HepG2 (cell line): ENCODE data around the gene AFF2. TPM values are rescaled to one million over a fixed set of nuclear protein-coding genes. Genes with fewer than 3 reads are reported as not detected.

Experiments
- ATAC-seq: fragments of 200-7000 bp; cut with Tn5 transposase; 3 replicates; pipeline ENCODE4 v1.9.1; 2020; ENCODE audit warnings: mild to moderate bottlenecking, moderate library complexity
- BruUV-seq: library from RNA; stranded (reverse); fragments of 400-500 nt; replicated peaks from 2 replicates; lab custom pipeline; 2021; lab: Mats Ljungman, UMichigan
- CTCF ChIA-PET: fragments of 300-600 bp; formaldehyde crosslinking; extraction: SDS; loops from one replicate; lab custom pipeline; 2021; ENCODE audit warnings: low total read pairs, inconsistent platforms, low intra/inter-chr PET ratio; lab: Yijun Ruan, JAX
- POLR2A ChIA-PET: fragments of 350-600 bp; sonication (Branson Sonifier 250); formaldehyde crosslinking; loops from one replicate; lab custom pipeline; 2020; ENCODE audit warnings: antibody characterized with exemption, inconsistent platforms; lab: Yijun Ruan, JAX
- DNase-seq: peaks from one replicate; pipeline ENCODE4 v3.0.0-alpha.2; 2015; ENCODE audit warnings: low spot score
- FAIRE-seq: peaks from 3 replicates; lab custom pipeline; 2011; peaks lifted over from hg19 to GRCh38; lab: Jason Lieb, UNC
- H2AFZ ChIP-seq: one replicate; pipeline ENCODE4 v1.6.1; 2011; ENCODE audit warnings: low read length, inconsistent platforms
- H3K27ac ChIP-seq: fragments of 300-600 bp; 3 replicates; pipeline ENCODE4 v1.8.0; 2011; ENCODE audit warnings: mixed run types, mild to moderate bottlenecking, mixed read lengths, low read length, inconsistent platforms; ENCODE audit not compliant: insufficient read depth; ENCODE audit errors: extremely low read length
- H3K27me3 ChIP-seq, 2 experiments: fragments of 200-600 bp in 1 of 2; 2 replicates in 1 of 2; 3 replicates in 1 of 2; pipeline versions ENCODE4 v1.6.0 to v1.8.0; 2011; ENCODE audit warnings: low read length in 2 of 2, mild to moderate bottlenecking in 2 of 2, moderate library complexity in 2 of 2, inconsistent platforms in 1 of 2; ENCODE audit not compliant: insufficient read depth in 2 of 2, control insufficient read depth in 1 of 2
- H3K36me3 ChIP-seq, 2 experiments: fragments of 200-600 bp in 1 of 2; replicated peaks in 1 of 2; 2 replicates in 1 of 2; 3 replicates in 1 of 2; pipeline versions ENCODE4 v1.5.1 to v1.8.0; 2011; ENCODE audit warnings: low read length in 2 of 2, inconsistent platforms in 1 of 2; ENCODE audit not compliant: insufficient read depth in 2 of 2, control insufficient read depth in 1 of 2
- H3K4me1 ChIP-seq: 2 replicates; pipeline ENCODE4 v1.5.1; 2012; ENCODE audit warnings: low read length, inconsistent platforms; ENCODE audit not compliant: insufficient read depth
- H3K4me2 ChIP-seq: 2 replicates; pipeline ENCODE4 v1.6.0; 2011; ENCODE audit warnings: low read depth, low read length, inconsistent platforms
- H3K4me3 ChIP-seq, 3 experiments: fragments of 200-600 bp in 1 of 3; sonication (generic), shearing (Covaris generic) in 1 of 3; replicated peaks in 1 of 3; 2 replicates each; pipeline ENCODE4 v1.5.1; 2011 to 2016; ENCODE audit warnings: low read length in 3 of 3, inconsistent platforms in 2 of 3, low read depth in 2 of 3, mild to moderate bottlenecking in 2 of 3, control low read depth in 1 of 3, mixed read lengths in 1 of 3; ENCODE audit not compliant: insufficient read depth in 1 of 3
- H3K79me2 ChIP-seq: one replicate; pipeline ENCODE4 v1.6.1; 2011; ENCODE audit warnings: low read length, inconsistent platforms; ENCODE audit not compliant: insufficient read depth
- H3K9ac ChIP-seq: 2 replicates; pipeline ENCODE4 v1.6.0; 2011; ENCODE audit warnings: mild to moderate bottlenecking, low read depth, low read length, inconsistent platforms; ENCODE audit not compliant: insufficient read depth
- H3K9me3 ChIP-seq: 2 replicates; pipeline ENCODE4 v1.5.1; 2012; ENCODE audit warnings: mild to moderate bottlenecking, low read length
- H4K20me1 ChIP-seq: 2 replicates; pipeline ENCODE4 v1.6.0; 2011; ENCODE audit warnings: inconsistent platforms, mild to moderate bottlenecking, low read length, moderate library complexity; ENCODE audit not compliant: insufficient read depth
- CTCF ChIP-seq: sonication (generic); formaldehyde crosslinking; IDR thresholded peaks from 2 replicates; pipeline ENCODE4 v1.5.0; 2020; ENCODE audit warnings: mild to moderate bottlenecking, missing genetic modification reagents, moderate library complexity
- FOXM1 ChIP-seq: sonication (generic); formaldehyde crosslinking; IDR thresholded peaks from 2 replicates; pipeline ENCODE4 v1.5.0; 2020; ENCODE audit warnings: missing genetic modification reagents
- HCFC1 ChIP-seq: fragments of 150-350 bp; IDR thresholded peaks from 2 replicates; pipeline ENCODE4 v1.6.1; 2014; ENCODE audit warnings: low read depth, low read length
- MAFF ChIP-seq: IDR thresholded peaks from 2 replicates; pipeline ENCODE4 v1.6.1; 2011; ENCODE audit warnings: low read depth, low read length, improper control_type of control experiment
- MAFK ChIP-seq, 2 experiments: IDR thresholded peaks in 1 of 2; conservative IDR thresholded peaks in 1 of 2; 2 replicates each; pipeline ENCODE4 v1.6.1; 2011; ENCODE audit warnings: improper control_type of control experiment in 2 of 2, low read length in 2 of 2
- MXD4 ChIP-seq: IDR thresholded peaks from 2 replicates; pipeline ENCODE4 v1.6.1; 2016; ENCODE audit warnings: mild to moderate bottlenecking, missing biosample characterization, missing genetic modification reagents
- SALL2 ChIP-seq: sonication (generic); formaldehyde crosslinking; IDR thresholded peaks from 2 replicates; pipeline ENCODE4 v1.8.1; 2023; ENCODE audit warnings: mild to moderate bottlenecking, missing genetic modification reagents, inconsistent platforms
- SMAD9 ChIP-seq: sonication (generic); formaldehyde crosslinking; IDR thresholded peaks from 2 replicates; pipeline ENCODE4 v1.5.1; 2020; ENCODE audit warnings: mild to moderate bottlenecking, missing genetic modification reagents
- SRY ChIP-seq: sonication (generic); formaldehyde crosslinking; IDR thresholded peaks from 2 replicates; pipeline ENCODE4 v1.8.0; 2022; ENCODE audit warnings: mild to moderate bottlenecking, missing genetic modification reagents
- STAG1 ChIP-seq: sonication (generic); formaldehyde crosslinking; IDR thresholded peaks from 2 replicates; pipeline ENCODE4 v1.4.0; 2020; ENCODE audit warnings: missing genetic modification reagents
- TP53 ChIP-seq: sonication (generic); formaldehyde crosslinking; conservative IDR thresholded peaks from 2 replicates; pipeline ENCODE4 v1.4.0; 2020; ENCODE audit warnings: missing genetic modification reagents
- ZFP36 ChIP-seq: fragments of 150-350 bp; IDR thresholded peaks from 2 replicates; pipeline ENCODE4 v1.6.1; 2018; ENCODE audit warnings: borderline replicate concordance, low read length, low read depth; ENCODE audit not compliant: partially characterized antibody
- ZNF12 ChIP-seq: sonication (generic); formaldehyde crosslinking; IDR thresholded peaks from 2 replicates; pipeline ENCODE4 v1.5.0; 2020; ENCODE audit warnings: missing genetic modification reagents
- ZNF253 ChIP-seq: sonication (generic); formaldehyde crosslinking; IDR thresholded peaks from 2 replicates; pipeline ENCODE4 v1.8.0; 2022; ENCODE audit warnings: mild to moderate bottlenecking, missing genetic modification reagents, borderline replicate concordance
- ZNF788 ChIP-seq: sonication (generic); formaldehyde crosslinking; IDR thresholded peaks from 2 replicates; pipeline ENCODE4 v1.5.0; 2020; ENCODE audit warnings: mild to moderate bottlenecking, missing genetic modification reagents, borderline replicate concordance
- ZSCAN12 ChIP-seq: sonication (generic); formaldehyde crosslinking; IDR thresholded peaks from 2 replicates; pipeline ENCODE4 v1.9.0; 2021; ENCODE audit warnings: mild to moderate bottlenecking, missing genetic modification reagents
- WGBS: methylation state at CpG from one replicate; pipeline ENCODE4 v1.1.6; 2017; ENCODE audit warnings: low lambda C conversion rate; 5-methylcytosine and 5-hydroxymethylcytosine counted together
- in situ Hi-C: cut with HindIII; loops from 2 replicates; pipeline ENCODE4 v1.10.0; 2017; ENCODE audit warnings: low pct_unique_long_range_greater_than_20kb; ENCODE audit not compliant: extremely low pct_ligation_motif_present
- intact Hi-C: fragments of 100-400 bp; cut with micrococcal nuclease; formaldehyde crosslinking; loops from one replicate; pipeline ENCODE4 v1.10.0; 2022; ENCODE audit not compliant: unreplicated experiment
- polyA plus RNA-seq, 8 experiments: library from polyadenylated mRNA; depleted of rRNA in 3 of 8; stranded (reverse) in 7 of 8; unstranded in 1 of 8; fragments of >200 nt; fragmentation: Illumina TruSeq in 4 of 8; extraction: Trizol in 4 of 8; gene quantifications; 2 replicates each; pipeline versions ENCODE4 v1.2.1 to v1.2.3, GENCODE V29; 2011 to 2016; ENCODE audit warnings: low read depth in 4 of 8, missing spikeins in 1 of 8, mixed read lengths in 1 of 8; ENCODE audit not compliant: insufficient read depth in 1 of 8
- total RNA-seq, 5 experiments: library from RNA; depleted of rRNA; stranded (reverse); fragments of >200 nt; fragmentation: Illumina TruSeq; extraction: Trizol; gene quantifications; 2 replicates each; pipeline ENCODE4 v1.2.3, GENCODE V29; 2016; ENCODE audit warnings: low read depth in 1 of 5

Gene AFF2
- total and polyA plus RNA-seq, 2 of the 13 experiments (the other 11 are each of a cell fraction or from before 2014, with no cell fraction given) = not detected

DNA sequence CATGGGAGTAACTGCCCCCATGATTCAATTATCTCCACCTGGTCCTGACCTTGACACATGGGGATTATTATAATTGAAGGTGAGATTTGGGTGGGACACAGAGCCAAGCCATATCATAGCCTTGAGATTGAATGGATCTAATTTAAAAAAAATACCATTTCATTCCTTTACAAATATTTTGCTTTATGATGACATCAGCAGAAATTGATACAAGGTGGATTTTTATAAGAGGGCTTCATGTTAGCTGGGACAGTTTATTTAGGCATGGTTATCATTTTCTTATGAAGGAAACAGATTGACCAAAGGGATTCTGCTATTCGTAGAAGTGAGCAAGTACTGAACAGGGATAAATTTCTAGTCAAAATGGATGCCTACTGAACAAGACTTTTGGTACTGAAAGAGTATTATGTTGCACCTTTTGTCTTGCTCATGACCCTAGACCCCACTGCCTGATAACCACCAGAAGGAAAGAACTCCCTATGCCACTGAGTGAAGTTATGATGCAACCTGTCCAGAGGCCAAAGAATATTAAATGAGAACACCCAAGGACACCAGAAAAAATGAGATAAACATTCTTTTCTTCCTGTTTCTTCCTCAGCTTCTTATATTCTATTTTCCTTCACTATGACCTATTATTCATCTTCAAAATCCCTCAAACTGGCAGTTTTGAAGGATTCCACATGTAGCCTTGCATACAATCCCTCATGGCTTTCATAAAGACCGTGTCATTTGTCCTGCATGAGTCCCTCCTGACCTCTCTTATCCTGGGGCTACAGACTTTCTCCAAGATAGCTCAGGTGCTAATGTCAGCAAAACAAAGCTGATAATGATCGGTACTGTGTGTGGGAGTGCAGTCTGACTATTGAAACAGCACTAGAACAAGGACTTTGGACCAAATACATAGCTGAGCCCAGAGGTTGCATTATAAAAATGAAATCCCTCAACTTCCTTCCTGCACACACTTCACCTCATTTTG lies 118.3 kb downstream of the AFF2 start:
- Histone ChIP-seq H3K4me3 (no peak overlapping the region), H3K4me1 (no peaks in the 10 kb centered on the region), H3K4me2 (no peak overlapping the region), H2AFZ (no peak overlapping the region), H3K27ac (no peak overlapping the region), H3K27me3 (no peaks in the 10 kb centered on the region), H3K79me2 (no peaks in the 10 kb centered on the region), H3K9ac (no peak overlapping the region), H4K20me1 (no peaks in the 10 kb centered on the region), H3K9me3 (no peaks in the 10 kb centered on the region), H3K36me3 (no peaks in the 10 kb centered on the region)
- intact Hi-C loops (no loop called here), in situ Hi-C loops (no loop called here)
- CTCF ChIA-PET = no interaction called here
- peak; percentile 82 to 94 for TF ChIP-seq MAFK (conservative IDR thresholded peaks at IDR 0.05 in 1 of 2, IDR thresholded peaks at IDR 0.05 in 1 of 2; ENCODE audit: low read length in 2 of 2)
- TF ChIP-seq MAFF = peak; percentile 89
- no peak for TF ChIP-seq HCFC1
- no peak for TF ChIP-seq SRY (CRISPR knock-in tag)
- TF ChIP-seq ZFP36 = no peak
- DNase-seq (no peak), FAIRE-seq (no peak), ATAC-seq (no peak)
- 0% methylated on average over 3 of the region's 3 CpGs for WGBS
- POLR2A ChIA-PET = no interaction called here
- BruUV-seq = no TSS peak

DNA sequence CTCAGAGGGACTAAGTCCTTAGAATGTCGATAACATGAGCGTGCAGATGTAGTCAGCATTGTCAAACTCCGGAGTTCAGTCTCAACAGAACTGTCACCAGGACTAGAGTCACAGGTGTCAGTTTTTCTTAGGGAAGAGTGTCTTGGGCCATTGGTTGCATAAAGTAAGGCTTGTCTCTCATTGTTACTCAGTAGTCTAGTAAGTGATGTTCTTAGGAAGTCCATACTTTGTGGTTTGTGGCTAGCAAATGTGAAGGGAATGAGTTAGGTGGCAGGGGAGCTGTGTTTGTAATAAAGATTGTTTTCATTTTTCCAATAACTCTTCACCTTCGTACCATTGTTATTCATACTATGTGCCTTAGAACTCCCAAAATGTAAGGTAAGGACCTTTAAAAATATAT lies 119.6 kb downstream of the AFF2 start:
- H3K4me1 ChIP-seq = no peaks in the 10 kb centered on the region
- H2AFZ ChIP-seq = no peak overlapping the region
- no peaks in the 10 kb centered on the region for H3K9me3 ChIP-seq
- H3K4me2 ChIP-seq = no peak overlapping the region
- ATAC-seq (no peak), FAIRE-seq (no peak), DNase-seq (no peak)
- H4K20me1 ChIP-seq = no peaks in the 10 kb centered on the region
- no peak overlapping the region for H3K27ac ChIP-seq
- no peak overlapping the region for H3K9ac ChIP-seq
- ChIA-PET CTCF (no interaction called here), POLR2A (no interaction called here)
- TF ChIP-seq MXD4 = no peak
- no peak for TF ChIP-seq FOXM1
- TF ChIP-seq ZNF12 = no peak
- no peak for TF ChIP-seq ZNF788 (CRISPR knock-in tag)
- TF ChIP-seq ZSCAN12 (CRISPR knock-in tag) = no peak
- TF ChIP-seq TP53 (CRISPR knock-in tag) = no peak
- TF ChIP-seq CTCF (CRISPR knock-in tag) = no peak
- no peak for TF ChIP-seq ZNF253 (CRISPR knock-in tag)
- no peak for TF ChIP-seq SMAD9 (CRISPR knock-in tag)
- TF ChIP-seq SALL2 = no peak
- no peak for TF ChIP-seq STAG1
- no peaks in the 10 kb centered on the region for H3K27me3 ChIP-seq
- 0% methylated on average over 4 of the region's 4 CpGs for WGBS
- in situ Hi-C loops (no loop called here), intact Hi-C loops (no loop called here)
- H3K4me3 ChIP-seq = no peak overlapping the region
- no TSS peak for BruUV-seq
- no peaks in the 10 kb centered on the region for H3K79me2 ChIP-seq
- H3K36me3 ChIP-seq = no peaks in the 10 kb centered on the region
